ENCODE data around the gene MAP7.
"Not testable (repeated sequence)": the region's sequence is repeated elsewhere in the genome, so short reads cannot be mapped to it uniquely, and the experiment has no call there.

Gene MAP7

DNA sequence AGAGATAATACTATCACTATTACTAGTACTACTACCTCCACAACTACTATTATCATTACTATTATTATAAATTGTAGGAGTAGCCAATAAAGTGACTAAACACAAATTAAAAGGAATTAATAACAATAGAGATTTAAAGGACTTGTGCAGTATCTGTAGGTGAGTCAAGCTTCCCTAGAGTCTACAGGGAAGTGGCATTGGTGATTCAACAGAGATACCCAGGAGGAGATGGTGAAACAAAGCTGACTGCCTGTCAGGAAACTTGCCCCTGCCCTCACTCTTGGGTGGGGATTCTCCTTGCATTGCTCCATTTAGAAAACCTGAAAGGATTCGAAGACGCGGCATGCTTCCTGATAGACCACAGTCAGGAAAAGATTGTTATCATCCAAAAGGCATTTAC is 237.2 kb downstream of the MAP7 start:
- in situ Hi-C loops (cut with MboI; ENCODE audit: low sequenced_read_pairs), result no loop called here

DNA sequence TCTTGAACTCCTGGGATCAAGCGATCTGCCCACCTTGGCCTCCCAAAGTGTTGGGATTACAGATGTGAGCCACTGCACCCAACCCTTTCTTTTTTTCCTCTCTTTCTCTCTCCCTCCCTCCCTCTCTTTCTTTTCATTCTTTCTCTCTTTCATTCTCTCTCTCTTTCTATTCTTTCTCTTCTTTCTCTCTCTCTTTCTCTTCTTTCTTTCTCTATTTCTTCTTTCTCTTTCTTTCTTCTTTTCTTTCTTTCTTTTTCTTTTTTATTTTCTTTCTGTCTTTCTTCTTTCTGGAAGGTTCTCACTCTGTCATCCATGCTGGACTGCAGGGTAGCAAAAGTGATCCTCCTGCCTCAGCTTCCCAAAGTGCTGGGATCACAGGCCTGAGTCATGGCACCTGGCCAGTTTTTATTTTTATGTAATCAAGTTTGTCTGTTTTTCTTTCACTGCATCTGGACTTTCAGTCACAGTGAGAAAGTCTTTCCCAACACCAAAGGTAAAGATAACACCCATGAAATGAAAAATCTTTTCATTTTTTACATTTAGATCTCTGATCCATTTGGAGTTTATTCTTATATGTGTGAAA is 240.4 kb downstream of the MAP7 start:
- in situ Hi-C loops (cut with MboI; ENCODE audit: low sequenced_read_pairs), result no loop called here

DNA sequence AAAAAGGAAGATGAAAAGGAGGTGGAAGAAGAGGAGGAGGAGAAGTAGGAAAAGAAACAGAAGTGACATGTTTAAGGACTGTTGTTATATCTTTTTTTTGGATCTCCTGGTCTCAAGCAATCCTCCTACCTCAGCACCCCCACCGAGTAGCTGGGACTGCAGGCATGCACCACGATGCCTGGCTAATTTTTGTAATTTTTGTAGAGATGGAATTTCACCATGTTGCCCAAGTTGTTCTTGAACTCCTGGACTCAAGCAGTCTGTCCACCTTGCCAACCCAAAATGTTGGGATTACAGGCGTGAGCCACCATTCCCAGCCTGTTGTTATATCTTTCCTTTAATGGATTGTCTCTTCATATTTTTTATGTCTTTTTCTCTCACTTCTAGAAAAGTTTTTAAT is 241.1 kb downstream of the MAP7 start:
- in situ Hi-C loops (cut with MboI; ENCODE audit: low sequenced_read_pairs), result no loop called here

DNA sequence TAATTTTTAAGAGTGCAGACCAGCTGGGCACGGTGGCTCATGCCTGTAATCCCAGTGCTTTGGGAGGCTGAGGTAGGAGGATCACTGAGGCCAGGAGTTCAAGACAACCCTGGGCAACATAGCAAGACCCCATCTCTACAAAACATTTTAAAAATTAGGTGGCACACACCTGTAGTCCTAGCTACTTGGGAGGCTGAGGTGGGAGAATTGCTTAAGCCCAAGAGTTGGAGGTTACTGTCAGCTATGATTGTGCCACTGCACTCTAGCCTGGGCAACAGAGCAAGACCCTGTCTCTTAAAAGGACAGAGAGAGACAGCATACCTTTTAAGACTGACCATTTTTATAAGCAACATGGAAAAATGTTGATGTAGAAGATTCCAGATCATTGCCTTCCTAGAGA is 241.8 kb downstream of the MAP7 start:
- in situ Hi-C loops (cut with MboI; ENCODE audit: low sequenced_read_pairs), result not testable (repeated sequence)

DNA sequence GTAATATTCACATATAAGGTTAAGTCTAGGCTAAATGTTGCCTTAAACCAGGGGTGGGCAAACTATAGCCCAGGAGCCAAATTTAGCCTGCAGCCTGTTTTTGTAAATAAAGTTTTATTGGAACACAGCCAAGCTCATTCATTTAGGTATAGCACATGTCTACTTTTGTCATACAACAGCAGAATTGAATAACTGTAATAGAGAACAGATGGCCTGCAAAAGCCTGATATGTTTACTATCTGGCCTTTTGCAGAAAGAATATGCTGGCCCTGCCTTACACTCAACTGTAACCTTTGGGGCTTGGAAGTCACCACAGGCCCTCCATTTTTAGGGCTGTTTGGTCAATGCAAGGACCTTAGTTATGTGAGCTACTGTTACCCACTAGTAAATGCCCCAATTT is 242.9 kb downstream of the MAP7 start:
- in situ Hi-C loops (cut with MboI; ENCODE audit: low sequenced_read_pairs), result no loop called here

DNA sequence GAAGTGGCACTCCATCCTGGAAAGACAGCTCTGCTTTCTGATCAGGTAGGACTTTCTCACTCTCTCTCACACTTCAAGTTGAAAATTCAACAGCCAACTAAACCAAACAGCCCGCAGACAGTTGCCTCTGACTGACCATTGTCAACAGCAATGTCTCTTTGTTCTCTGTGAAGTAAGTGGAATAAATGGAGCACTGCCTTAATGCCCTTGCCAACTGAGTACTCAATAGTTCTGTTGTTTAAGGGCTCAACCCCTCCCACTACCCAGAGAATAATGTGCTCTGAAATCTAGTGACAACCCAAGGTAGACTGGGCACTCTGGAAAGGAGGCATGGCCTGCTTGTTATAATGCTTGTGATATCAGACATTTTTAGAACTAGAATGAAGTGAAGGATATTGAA is 243.8 kb downstream of the MAP7 start:
- in situ Hi-C loops (cut with MboI; ENCODE audit: low sequenced_read_pairs), result no loop called here

DNA sequence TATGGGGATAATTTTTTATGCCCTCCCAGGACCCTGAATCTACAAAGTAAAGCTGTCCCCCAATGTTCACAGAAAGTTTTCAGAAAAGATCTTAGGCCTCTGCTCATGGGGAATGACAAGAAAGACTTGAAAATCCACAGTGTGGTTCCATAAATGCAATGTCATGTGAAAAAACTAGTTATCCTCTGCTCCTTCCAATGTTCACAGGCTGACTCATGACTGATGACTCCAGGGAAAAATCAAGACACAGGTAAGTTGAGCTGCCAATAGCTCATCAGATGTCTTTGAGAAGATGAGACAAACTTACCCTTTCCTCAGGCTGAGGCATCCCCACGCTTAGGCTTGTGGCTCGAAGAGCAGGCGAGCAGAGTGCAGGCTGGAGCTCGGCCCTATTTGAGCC is 245.8 kb downstream of the MAP7 start:
- in situ Hi-C loops (cut with MboI; ENCODE audit: low sequenced_read_pairs), result no loop called here

DNA sequence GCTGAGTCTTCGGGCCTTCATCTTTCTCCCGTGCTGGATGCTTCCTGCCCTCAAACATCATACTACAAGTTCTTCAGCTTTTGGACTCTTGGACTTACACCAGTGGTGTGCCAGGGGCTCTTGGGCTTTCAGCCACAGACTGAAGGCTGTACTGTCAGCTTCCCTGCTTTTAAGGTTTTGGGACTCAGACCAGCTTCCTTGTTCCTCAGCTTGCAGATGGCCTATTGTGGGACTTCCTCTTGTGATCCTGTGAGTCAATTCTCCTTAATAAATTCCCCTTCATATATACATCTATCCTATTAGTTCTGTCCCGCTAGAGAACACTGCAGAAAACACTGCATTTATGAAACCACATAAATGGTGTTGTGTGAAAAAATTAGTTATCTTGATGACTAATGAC is 246.7 kb downstream of the MAP7 start:
- in situ Hi-C loops (cut with MboI; ENCODE audit: low sequenced_read_pairs), result no loop called here

DNA sequence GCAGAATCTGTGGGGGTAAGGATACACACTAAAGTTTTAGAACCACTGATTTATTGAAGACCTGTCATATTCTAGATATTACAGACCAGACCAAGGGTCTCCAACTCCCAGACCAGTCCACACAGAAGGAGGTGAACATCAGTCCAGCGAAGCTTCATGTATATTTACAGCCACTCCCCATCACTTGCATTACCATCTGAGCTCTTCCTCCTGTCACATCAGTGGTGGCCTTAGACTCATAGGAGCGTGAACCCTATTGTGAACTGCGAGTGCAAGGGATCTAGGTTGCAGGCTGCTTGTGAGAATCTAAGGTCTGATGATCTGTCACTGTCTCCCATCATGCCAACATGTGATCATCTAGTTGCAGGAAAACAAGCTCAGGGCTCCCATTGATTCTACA is 255.6 kb downstream of the MAP7 start:
- in situ Hi-C loops (cut with MboI; ENCODE audit: low sequenced_read_pairs), result loop anchor here (25.0 kb wide), 1 partner anchor 518 kb away; the partner anchor contains the start of gene PEX7

Data from HL-60/S4 treated with phorbol 12-myristate 13-acetate at 8.2 ng/mL for 4 days and 3 days (cell line).